Stomach smooth muscle (tissue), 2 donors: ENCODE measurements around the gene VWA3A.
"Not testable (repeated sequence)": the region's sequence is repeated elsewhere in the genome, so short reads cannot be mapped to it uniquely, and the experiment has no call there.

Source experiments
- H3K27ac ChIP-seq: one replicate; pipeline ENCODE4 v1.7.0; 2013; ENCODE audit warnings: mild to moderate bottlenecking, low read length, inconsistent platforms
- H3K27me3 ChIP-seq, 2 donors: one replicate each; pipeline ENCODE4 v1.7.0; 2013; ENCODE audit warnings: low read length in 2 of 2; ENCODE audit not compliant: insufficient read depth in 2 of 2, control insufficient read depth in 1 of 2
- H3K36me3 ChIP-seq, 2 donors: one replicate each; pipeline ENCODE4 v1.7.0; 2013; ENCODE audit warnings: low read length in 2 of 2; ENCODE audit not compliant: control insufficient read depth in 2 of 2, insufficient read depth in 2 of 2
- H3K4me1 ChIP-seq: one replicate; pipeline ENCODE4 v1.7.0; 2013; ENCODE audit warnings: low read length; ENCODE audit not compliant: control insufficient read depth, insufficient read depth
- H3K4me3 ChIP-seq, 2 donors: one replicate each; pipeline ENCODE4 v1.7.0; 2013; ENCODE audit warnings: low read length in 2 of 2
- H3K9ac ChIP-seq, 2 donors: one replicate each; pipeline ENCODE4 v1.7.0; 2013; ENCODE audit warnings: low read length in 2 of 2, mild to moderate bottlenecking in 1 of 2
- H3K9me3 ChIP-seq, 2 donors: one replicate each; pipeline ENCODE4 v1.7.0; 2013; ENCODE audit warnings: low read length in 2 of 2; ENCODE audit not compliant: control insufficient read depth in 2 of 2
- donor health status: healthy.
- donor health status: Pancreatic carcinoma.

Gene VWA3A

DNA sequence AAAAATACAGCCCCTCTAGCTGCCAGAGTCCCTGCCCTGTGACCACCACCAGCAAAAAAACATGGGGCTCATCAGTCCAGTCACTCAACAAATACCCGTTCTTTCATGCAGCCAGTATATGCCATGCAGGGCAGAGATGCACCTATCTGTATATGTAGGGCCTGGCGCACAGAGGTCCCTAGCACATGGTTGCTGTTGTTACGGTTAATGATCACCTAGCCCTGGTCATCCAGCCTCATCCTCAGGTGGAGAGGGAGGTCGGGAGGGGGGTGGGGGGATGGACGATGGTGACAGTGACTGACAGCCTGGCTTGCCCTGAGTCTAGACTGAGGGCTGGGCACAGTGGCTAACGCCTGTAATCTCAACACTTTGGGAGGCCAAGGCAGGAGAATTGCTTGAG lies 71.5 kb downstream of the VWA3A start:
- Histone ChIP-seq H3K4me3 (no peak overlapping the region), H3K4me1 (no peaks in the 10 kb centered on the region), H3K36me3 (no peaks in the 10 kb centered on the region)

GRCh38 chr16:22164482-22164881 lies 72.1 kb downstream of the VWA3A start:
- Histone ChIP-seq H3K27ac (no peak overlapping the region), H3K9me3 (peaks cover 0 to 5% of the 10 kb centered on the region in 2 donors), H3K27me3 (peaks cover 8 to 13% of the 10 kb centered on the region in 2 donors), H3K4me3 (no peak overlapping the region), H3K9ac (no peak overlapping the region), H3K36me3 (no peaks in the 10 kb centered on the region), H3K4me1 (no peaks in the 10 kb centered on the region)

More for the DNA sequence above, 71.5 kb downstream of the VWA3A start:
- Histone ChIP-seq H3K27ac (no peak overlapping the region), H3K27me3 (peaks cover 8 to 13% of the 10 kb centered on the region in 2 donors), H3K9me3 (peaks cover 0 to 5% of the 10 kb centered on the region in 2 donors), H3K9ac (no peak overlapping the region)

DNA sequence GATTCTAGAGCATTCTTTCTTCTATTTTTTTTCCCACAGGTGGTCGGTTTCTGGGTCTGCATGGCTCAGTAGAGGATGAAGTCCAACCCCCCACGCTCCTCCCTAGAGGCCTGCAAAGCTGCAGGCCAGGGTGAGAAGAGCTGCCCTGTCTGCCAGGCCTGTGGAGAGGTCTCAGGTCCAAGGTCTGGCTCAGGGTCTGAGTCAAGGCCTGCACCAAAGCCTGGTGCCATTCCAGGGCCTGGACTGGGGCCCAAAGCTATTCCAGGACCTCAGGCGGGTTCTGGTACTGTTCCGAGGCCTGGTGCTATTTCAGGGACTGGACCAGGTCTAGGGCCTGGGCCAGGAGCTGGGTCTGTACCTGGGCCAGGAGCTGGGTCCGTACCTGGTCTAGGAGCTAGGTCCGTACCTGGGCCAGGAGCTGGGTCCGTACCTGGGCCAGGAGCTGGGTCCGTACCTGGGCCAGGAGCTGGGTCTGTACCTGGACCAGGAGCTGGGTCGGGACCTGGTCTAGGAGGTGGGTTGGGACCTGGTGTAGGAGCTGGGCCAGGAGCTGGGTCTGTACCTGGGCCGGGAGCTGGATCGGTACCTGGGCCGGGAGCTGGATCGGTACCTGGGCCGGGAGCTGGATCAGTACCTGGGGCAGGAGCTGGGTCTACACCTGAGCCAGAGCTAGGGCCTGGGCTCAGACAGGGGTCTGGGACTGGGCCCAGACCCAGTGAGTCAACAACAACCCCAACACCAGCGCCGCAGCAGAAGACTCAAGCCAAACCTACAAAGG lies 73.4 kb downstream of the VWA3A start:
- no peak overlapping the region for H3K9ac ChIP-seq

DNA sequence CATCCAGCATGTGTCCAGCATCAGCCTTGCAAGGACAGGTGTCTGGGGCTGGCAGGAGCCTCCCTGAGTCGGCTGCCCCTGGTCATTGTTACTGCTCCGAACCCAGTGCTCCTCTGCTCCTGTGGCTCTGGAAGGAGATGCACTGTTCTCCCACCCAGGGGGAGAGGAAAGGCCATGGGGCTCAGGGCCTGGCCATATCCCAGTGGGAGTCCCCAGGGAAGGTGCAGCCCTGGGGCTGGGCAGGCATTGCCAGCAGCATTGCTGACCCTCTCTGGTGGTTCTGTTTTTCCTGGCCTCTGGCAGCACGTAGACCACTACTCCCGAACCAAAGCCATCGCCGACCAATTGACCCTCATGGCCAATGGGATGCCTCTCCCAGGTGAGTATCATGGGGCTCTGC lies 79.6 kb downstream of the VWA3A start:
- no peaks in the 10 kb centered on the region for H3K36me3 ChIP-seq
- no peak overlapping the region for H3K4me3 ChIP-seq
- H3K4me1 ChIP-seq = no peaks in the 10 kb centered on the region
- no peak overlapping the region for H3K9ac ChIP-seq
- no peaks in the 10 kb centered on the region for H3K9me3 ChIP-seq
- H3K27ac ChIP-seq = no peak overlapping the region
- no peaks in the 10 kb centered on the region for H3K27me3 ChIP-seq

More for the DNA sequence above, 73.4 kb downstream of the VWA3A start:
- no peak overlapping the region for H3K4me3 ChIP-seq
- H3K27ac ChIP-seq = no peak overlapping the region
- H3K4me1 ChIP-seq = no peaks in the 10 kb centered on the region
- peaks cover 0 to 5% of the 10 kb centered on the region in 2 donors for H3K9me3 ChIP-seq
- peaks cover 8 to 13% of the 10 kb centered on the region in 2 donors for H3K27me3 ChIP-seq
- no peaks in the 10 kb centered on the region for H3K36me3 ChIP-seq

- H3K9me3 ChIP-seq, H3K27ac ChIP-seq, H3K27me3 ChIP-seq, H3K4me3 ChIP-seq, H3K36me3 ChIP-seq, H3K4me1 ChIP-seq, H3K9ac ChIP-seq: not testable (repeated sequence)
These were observed 80.3 kb downstream of the VWA3A start for GRCh38 chr16:22172642-22173041.

DNA sequence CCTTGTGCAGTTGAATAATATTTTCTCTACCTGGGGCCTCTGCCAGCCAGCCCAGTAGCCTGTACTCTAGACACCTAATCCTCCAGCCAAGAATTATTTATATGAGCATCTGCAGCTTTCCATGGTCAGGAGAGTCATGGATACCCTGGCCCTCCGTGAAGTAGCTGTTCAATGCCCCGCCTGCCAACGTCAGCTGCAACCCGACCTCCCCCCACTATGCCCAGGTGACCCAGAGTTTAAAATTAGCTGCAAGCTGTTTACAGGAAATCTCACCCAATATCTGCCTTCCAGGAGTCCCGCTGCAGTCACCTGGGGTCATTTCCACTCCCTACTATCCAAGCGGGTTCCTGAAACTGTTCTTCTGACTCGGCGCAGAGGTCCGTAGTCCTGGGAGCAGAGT lies 82.3 kb downstream of the VWA3A start:
- no peaks in the 10 kb centered on the region for H3K27me3 ChIP-seq
- no peak overlapping the region for H3K9ac ChIP-seq
- H3K27ac ChIP-seq = no peak overlapping the region
- no peak overlapping the region for H3K4me3 ChIP-seq
- no peaks in the 10 kb centered on the region for H3K4me1 ChIP-seq
- no peaks in the 10 kb centered on the region for H3K9me3 ChIP-seq
- no peaks in the 10 kb centered on the region for H3K36me3 ChIP-seq

DNA sequence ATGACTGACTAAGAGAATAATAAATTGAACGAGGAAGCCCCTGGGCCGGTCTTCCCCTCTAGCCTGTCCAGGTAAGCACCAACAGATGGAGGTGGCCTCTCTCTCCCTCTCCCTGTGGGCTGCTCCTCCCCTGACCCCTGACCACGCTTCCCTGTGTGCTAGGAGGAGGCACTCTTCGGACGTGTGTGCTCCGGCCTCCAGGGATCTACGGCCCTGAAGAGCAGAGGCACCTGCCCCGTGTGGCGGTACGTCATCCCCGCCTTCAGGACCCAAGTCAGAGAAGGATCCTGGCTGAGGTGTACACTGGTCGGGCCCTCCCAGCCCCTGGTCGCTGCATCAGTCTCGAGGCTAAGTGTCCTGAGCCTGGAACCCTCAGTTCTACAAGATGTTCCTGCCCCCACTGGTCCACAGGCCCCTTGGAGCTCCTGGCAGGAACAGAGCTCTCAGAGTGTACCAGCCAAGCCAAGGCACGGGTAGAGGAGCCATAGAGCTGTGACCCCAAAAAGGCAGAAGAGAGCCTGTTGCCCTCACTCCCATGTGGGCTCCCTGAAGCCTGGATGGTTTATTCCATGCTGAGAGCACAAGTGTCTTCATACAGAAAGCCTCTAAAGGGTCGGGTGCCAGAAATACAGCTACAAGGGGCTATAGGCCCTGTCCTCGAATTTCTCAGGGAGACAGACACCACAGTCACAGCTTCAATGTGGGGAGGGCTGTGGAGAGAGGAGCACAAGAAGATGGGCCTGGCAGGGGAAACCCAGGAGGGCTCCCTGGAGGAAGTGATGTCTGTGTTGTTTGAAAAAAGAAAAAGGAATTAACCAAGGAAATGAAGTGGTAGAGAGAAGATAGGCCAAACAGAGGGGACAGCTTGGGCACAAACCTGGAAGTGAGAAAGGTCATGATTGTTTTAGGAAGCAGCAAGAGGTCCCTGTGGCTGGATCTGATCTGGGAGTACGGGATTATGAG lies 85.9 kb downstream of the VWA3A start:
- Histone ChIP-seq H3K4me3 (no peak overlapping the region), H3K4me1 (no peaks in the 10 kb centered on the region), H3K9me3 (no peaks in the 10 kb centered on the region), H3K36me3 (no peaks in the 10 kb centered on the region), H3K9ac (no peak overlapping the region), H3K27ac (no peak overlapping the region), H3K27me3 (no peaks in the 10 kb centered on the region)

DNA sequence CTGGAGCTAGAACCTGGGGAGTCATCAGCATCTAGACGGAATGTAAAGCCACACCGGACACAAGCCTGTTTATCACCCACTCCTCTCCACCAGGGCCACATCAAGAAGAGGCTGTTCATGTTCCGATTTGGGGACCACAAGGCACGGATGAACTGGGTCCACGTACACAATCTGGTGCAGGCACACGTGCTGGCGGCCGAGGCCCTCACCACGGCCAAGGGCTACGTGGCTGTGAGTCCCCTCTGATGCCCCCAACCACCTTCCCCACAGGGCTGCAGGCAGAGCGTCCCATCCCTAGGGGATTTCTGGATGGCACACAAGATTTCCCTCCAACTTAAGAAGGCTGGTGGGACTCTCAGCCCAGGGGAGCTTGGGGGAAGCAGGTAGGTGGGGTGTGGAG lies 89.1 kb downstream of the VWA3A start:
- Histone ChIP-seq H3K36me3 (no peaks in the 10 kb centered on the region), H3K9ac (no peak overlapping the region)

GRCh38 chr16:22181843-22182242 lies 89.5 kb downstream of the VWA3A start:
- H3K36me3 ChIP-seq = no peaks in the 10 kb centered on the region
- no peaks in the 10 kb centered on the region for H3K27me3 ChIP-seq
- H3K4me1 ChIP-seq = no peaks in the 10 kb centered on the region
- H3K4me3 ChIP-seq = no peak overlapping the region
- H3K27ac ChIP-seq = no peak overlapping the region
- H3K9me3 ChIP-seq = no peaks in the 10 kb centered on the region
- no peak overlapping the region for H3K9ac ChIP-seq

More for the DNA sequence above, 89.1 kb downstream of the VWA3A start:
- Histone ChIP-seq H3K4me3 (no peak overlapping the region), H3K27me3 (no peaks in the 10 kb centered on the region), H3K4me1 (no peaks in the 10 kb centered on the region), H3K9me3 (no peaks in the 10 kb centered on the region), H3K27ac (no peak overlapping the region)

DNA sequence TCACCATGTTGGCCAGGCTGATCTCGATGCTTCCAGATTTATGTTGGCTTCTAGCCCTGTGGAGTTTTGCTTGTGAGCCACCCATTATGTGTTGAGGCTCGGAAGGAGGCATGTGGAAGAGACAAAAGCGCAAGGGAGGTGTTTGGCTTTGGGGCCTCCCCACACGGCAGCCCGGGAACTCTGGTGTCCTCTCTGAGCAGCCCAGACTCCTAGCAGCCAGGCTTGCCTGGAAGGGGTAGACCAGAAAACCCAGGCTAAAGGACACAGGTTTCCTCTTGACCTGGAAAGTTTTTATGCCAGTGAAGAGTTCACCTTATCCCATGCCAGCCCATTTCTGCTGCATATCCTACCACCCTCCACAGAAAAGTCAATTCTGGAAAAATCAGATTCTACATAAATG lies 91.0 kb downstream of the VWA3A start:
- Histone ChIP-seq H3K27ac (no peak overlapping the region), H3K36me3 (no peaks in the 10 kb centered on the region), H3K9me3 (no peaks in the 10 kb centered on the region), H3K27me3 (no peaks in the 10 kb centered on the region), H3K4me1 (peaks cover 2% of the 10 kb centered on the region), H3K4me3 (no peak overlapping the region), H3K9ac (no peak overlapping the region)
